Upper lobe of left lung (tissue), 4 donors: ENCODE measurements around the gene FAM107A.

Experiments used
- EP300 ChIP-seq, 4 donors: sonication (generic); formaldehyde crosslinking; IDR thresholded peaks; one replicate each; pipeline ENCODE4 v1.5.1; 2017; ENCODE audit warnings: antibody characterized with exemption in 4 of 4, control low read depth in 2 of 4
- TF ChIP-seq, protein P1 (sequence below), 6 experiments: fragments of 450-650 bp in 4 of 6; fragments of 200-600 bp in 2 of 6; sonication (generic) in 2 of 6; IDR thresholded peaks; one replicate each; pipeline ENCODE4 v1.5.1; 2016 to 2019; ENCODE audit warnings: antibody characterized with exemption in 6 of 6

DNA sequence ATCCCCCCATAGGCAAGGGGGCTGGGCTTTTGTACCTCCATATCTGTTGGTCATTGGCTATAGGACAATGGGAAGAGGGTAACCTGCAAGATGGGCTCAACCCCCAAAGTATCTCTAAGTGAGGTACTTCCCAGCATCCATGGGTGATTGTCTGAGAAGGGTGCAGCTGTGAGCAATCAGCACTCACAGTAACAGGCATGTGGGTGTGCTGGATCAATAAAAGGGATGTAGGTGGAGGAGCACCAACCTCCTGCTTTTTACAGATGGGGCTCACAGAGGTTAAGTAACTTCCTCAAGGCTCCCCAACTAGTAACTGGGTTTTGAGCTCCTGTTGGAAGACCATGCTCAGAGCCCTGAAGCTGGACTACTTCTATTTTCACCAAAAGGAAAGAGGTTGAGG is 26.4 kb upstream of the FAM107A start:
- TF ChIP-seq EP300 (IDR thresholded peaks at IDR 0.05), result no peak
- TF ChIP-seq, protein P1, sequence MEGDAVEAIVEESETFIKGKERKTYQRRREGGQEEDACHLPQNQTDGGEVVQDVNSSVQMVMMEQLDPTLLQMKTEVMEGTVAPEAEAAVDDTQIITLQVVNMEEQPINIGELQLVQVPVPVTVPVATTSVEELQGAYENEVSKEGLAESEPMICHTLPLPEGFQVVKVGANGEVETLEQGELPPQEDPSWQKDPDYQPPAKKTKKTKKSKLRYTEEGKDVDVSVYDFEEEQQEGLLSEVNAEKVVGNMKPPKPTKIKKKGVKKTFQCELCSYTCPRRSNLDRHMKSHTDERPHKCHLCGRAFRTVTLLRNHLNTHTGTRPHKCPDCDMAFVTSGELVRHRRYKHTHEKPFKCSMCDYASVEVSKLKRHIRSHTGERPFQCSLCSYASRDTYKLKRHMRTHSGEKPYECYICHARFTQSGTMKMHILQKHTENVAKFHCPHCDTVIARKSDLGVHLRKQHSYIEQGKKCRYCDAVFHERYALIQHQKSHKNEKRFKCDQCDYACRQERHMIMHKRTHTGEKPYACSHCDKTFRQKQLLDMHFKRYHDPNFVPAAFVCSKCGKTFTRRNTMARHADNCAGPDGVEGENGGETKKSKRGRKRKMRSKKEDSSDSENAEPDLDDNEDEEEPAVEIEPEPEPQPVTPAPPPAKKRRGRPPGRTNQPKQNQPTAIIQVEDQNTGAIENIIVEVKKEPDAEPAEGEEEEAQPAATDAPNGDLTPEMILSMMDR (IDR thresholded peaks at IDR 0.05), result no peak
